ENCODE results near the gene NDUFB10. TPM values are rescaled to one million over a fixed set of nuclear protein-coding genes. Genes with fewer than 3 reads are reported as not detected.

Gene NDUFB10
- 94.7 TPM for polyA plus RNA-seq (2013)

GRCh38 chr16:1959269-1960039 is at the start of gene NDUFB10:
TSS of gene NDUFB10 (plus strand) at chr16:1959538. CDS start at chr16:1959625, 87 bp downstream.
- CTCF ChIA-PET: interaction anchor here (0.6 to 1.0 kb wide), 3 partner anchors 10 to 32 kb away, joined by 3 read pairs; no protein-coding TSS in a partner anchor
- under 1% methylated on average over 70 of the region's 79 CpGs for WGBS (ENCODE audit: insufficient coverage)
- DNase-seq: peak; percentile 84 to 89 (median 87)

GRCh38 chr16:1909561-1910231 is 49.6 kb upstream of the NDUFB10 start:
- peaks cover 0 to 5% (median 2%) of the 10 kb centered on the region in 4 experiments for H3K4me1 ChIP-seq (ENCODE audit: control extremely low read depth in 1 of 4, control insufficient read depth in 4 of 4, insufficient read depth in 4 of 4, low read length in 3 of 4)
- no peaks in the 10 kb centered on the region for H3K36me3 ChIP-seq (ENCODE audit: control insufficient read depth in 4 of 4, insufficient read depth in 4 of 4, low read length in 3 of 4)
- DNase-seq: no peak
- H3K9me3 ChIP-seq (ENCODE audit: control extremely low read depth in 1 of 5, control insufficient read depth in 4 of 5, insufficient read depth in 2 of 5, low read depth in 1 of 5, low read length in 4 of 5): no peaks in the 10 kb centered on the region
- POLR2A ChIA-PET: no interaction called here
- H3K27ac ChIP-seq (ENCODE audit: insufficient read depth in 1 of 2, low read depth in 1 of 2, low read length in 2 of 2, poor library complexity in 1 of 2, severe bottlenecking in 2 of 2): no peak overlapping the region
- 97% methylated on average over 12 of the region's 18 CpGs for WGBS (ENCODE audit: insufficient coverage)
- CTCF ChIA-PET: interaction anchor here (1.8 kb wide), 1 partner anchor 14 kb away, joined by 4 read pairs; no protein-coding TSS in a partner anchor
- H3K27me3 ChIP-seq (replicated peaks in 2 of 5; ENCODE audit: control insufficient read depth in 4 of 5, insufficient read depth in 5 of 5, low read length in 4 of 5): peaks cover 0 to 67% (median 28%) of the 10 kb centered on the region in 5 experiments
- no peak overlapping the region for H3K4me3 ChIP-seq (ENCODE audit: control insufficient read depth in 1 of 7, extremely low read depth in 1 of 7, insufficient read depth in 4 of 7, low read depth in 2 of 7, low read length in 6 of 7)

More at GRCh38 chr16:1959269-1960039, at the start of gene NDUFB10:
- POLR2A ChIA-PET: interaction anchor here (0.6 to 1.1 kb wide), 2 partner anchors 12 to 213 kb away, joined by 3 to 4 read pairs; partner anchors contain the start of gene TBL3
- H3K4me1 ChIP-seq (ENCODE audit: control extremely low read depth in 1 of 4, control insufficient read depth in 4 of 4, insufficient read depth in 4 of 4, low read length in 3 of 4): peaks cover 0 to 48% (median 38%) of the 10 kb centered on the region in 4 experiments
- no peaks in the 10 kb centered on the region for H3K9me3 ChIP-seq (ENCODE audit: control extremely low read depth in 1 of 5, control insufficient read depth in 4 of 5, insufficient read depth in 2 of 5, low read depth in 1 of 5, low read length in 4 of 5)
- peak within 1 kb of the TSS; percentile 54 to 84 for H3K27ac ChIP-seq (ENCODE audit: insufficient read depth in 1 of 2, low read depth in 1 of 2, low read length in 2 of 2, poor library complexity in 1 of 2, severe bottlenecking in 2 of 2)
- H3K36me3 ChIP-seq (ENCODE audit: control insufficient read depth in 4 of 4, insufficient read depth in 4 of 4, low read length in 3 of 4): peaks cover 0 to 33% (median 23%) of the 10 kb centered on the region in 4 experiments
- peaks cover 0 to 7% (median 0%) of the 10 kb centered on the region in 5 experiments for H3K27me3 ChIP-seq (replicated peaks in 2 of 5; ENCODE audit: control insufficient read depth in 4 of 5, insufficient read depth in 5 of 5, low read length in 4 of 5)
- peak within 1 kb of the TSS; percentile 51 to 90 (median 81) for H3K4me3 ChIP-seq (ENCODE audit: control insufficient read depth in 1 of 7, extremely low read depth in 1 of 7, insufficient read depth in 4 of 7, low read depth in 2 of 7, low read length in 6 of 7)

GRCh38 chr16:1911467-1912214 is 47.7 kb upstream of the NDUFB10 start:
- no peak overlapping the region for H3K27ac ChIP-seq (ENCODE audit: insufficient read depth in 1 of 2, low read depth in 1 of 2, low read length in 2 of 2, poor library complexity in 1 of 2, severe bottlenecking in 2 of 2)
- H3K36me3 ChIP-seq (ENCODE audit: control insufficient read depth in 4 of 4, insufficient read depth in 4 of 4, low read length in 3 of 4): no peaks in the 10 kb centered on the region
- WGBS (ENCODE audit: insufficient coverage): 92% methylated on average over 59 of the region's 59 CpGs
- no peak overlapping the region for H3K4me3 ChIP-seq (ENCODE audit: control insufficient read depth in 1 of 7, extremely low read depth in 1 of 7, insufficient read depth in 4 of 7, low read depth in 2 of 7, low read length in 6 of 7)
- H3K9me3 ChIP-seq (ENCODE audit: control extremely low read depth in 1 of 5, control insufficient read depth in 4 of 5, insufficient read depth in 2 of 5, low read depth in 1 of 5, low read length in 4 of 5): no peaks in the 10 kb centered on the region
- ChIA-PET POLR2A (no interaction called here), CTCF (interaction anchor here (0.6 kb wide), 1 partner anchor 11 kb away, joined by 3 read pairs; no protein-coding TSS in a partner anchor)
- DNase-seq: no peak
- peaks cover 0 to 68% (median 32%) of the 10 kb centered on the region in 5 experiments for H3K27me3 ChIP-seq (replicated peaks in 2 of 5; ENCODE audit: control insufficient read depth in 4 of 5, insufficient read depth in 5 of 5, low read length in 4 of 5)
- H3K4me1 ChIP-seq (ENCODE audit: control extremely low read depth in 1 of 4, control insufficient read depth in 4 of 4, insufficient read depth in 4 of 4, low read length in 3 of 4): peaks cover 0 to 5% (median 2%) of the 10 kb centered on the region in 4 experiments

- ChIA-PET POLR2A (no interaction called here), CTCF (interaction anchor here (0.6 kb wide), 1 partner anchor 11 kb away, joined by 3 read pairs; no protein-coding TSS in a partner anchor)
- WGBS (ENCODE audit: insufficient coverage): 94% methylated on average over 16 of the region's 17 CpGs
- Histone ChIP-seq H3K36me3 (ENCODE audit: control insufficient read depth in 4 of 4, insufficient read depth in 4 of 4, low read length in 3 of 4) (no peaks in the 10 kb centered on the region), H3K9me3 (ENCODE audit: control extremely low read depth in 1 of 5, control insufficient read depth in 4 of 5, insufficient read depth in 2 of 5, low read depth in 1 of 5, low read length in 4 of 5) (no peaks in the 10 kb centered on the region), H3K27ac (ENCODE audit: insufficient read depth in 1 of 2, low read depth in 1 of 2, low read length in 2 of 2, poor library complexity in 1 of 2, severe bottlenecking in 2 of 2) (no peak overlapping the region), H3K27me3 (replicated peaks in 2 of 5; ENCODE audit: control insufficient read depth in 4 of 5, insufficient read depth in 5 of 5, low read length in 4 of 5) (peaks cover 0 to 68% (median 32%) of the 10 kb centered on the region in 5 experiments), H3K4me1 (ENCODE audit: control extremely low read depth in 1 of 4, control insufficient read depth in 4 of 4, insufficient read depth in 4 of 4, low read length in 3 of 4) (peaks cover 0 to 5% (median 2%) of the 10 kb centered on the region in 4 experiments), H3K4me3 (ENCODE audit: control insufficient read depth in 1 of 7, extremely low read depth in 1 of 7, insufficient read depth in 4 of 7, low read depth in 2 of 7, low read length in 6 of 7) (no peak overlapping the region)
- DNase-seq: no peak
Measured at GRCh38 chr16:1912215-1912543, 47.2 kb upstream of the NDUFB10 start.

GRCh38 chr16:1913327-1914083 is 45.8 kb upstream of the NDUFB10 start:
- ChIA-PET POLR2A (no interaction called here), CTCF (interaction anchor here (1.5 kb wide), 1 partner anchor 10 kb away, joined by 5 read pairs; no protein-coding TSS in a partner anchor)
- no peak for DNase-seq
- Histone ChIP-seq H3K4me1 (ENCODE audit: control extremely low read depth in 1 of 4, control insufficient read depth in 4 of 4, insufficient read depth in 4 of 4, low read length in 3 of 4) (peaks cover 0 to 1% (median under 1%) of the 10 kb centered on the region in 4 experiments), H3K4me3 (ENCODE audit: control insufficient read depth in 1 of 7, extremely low read depth in 1 of 7, insufficient read depth in 4 of 7, low read depth in 2 of 7, low read length in 6 of 7) (no peak overlapping the region), H3K27me3 (replicated peaks in 2 of 5; ENCODE audit: control insufficient read depth in 4 of 5, insufficient read depth in 5 of 5, low read length in 4 of 5) (peaks cover 0 to 67% (median 31%) of the 10 kb centered on the region in 5 experiments), H3K27ac (ENCODE audit: insufficient read depth in 1 of 2, low read depth in 1 of 2, low read length in 2 of 2, poor library complexity in 1 of 2, severe bottlenecking in 2 of 2) (no peak overlapping the region), H3K9me3 (ENCODE audit: control extremely low read depth in 1 of 5, control insufficient read depth in 4 of 5, insufficient read depth in 2 of 5, low read depth in 1 of 5, low read length in 4 of 5) (no peaks in the 10 kb centered on the region), H3K36me3 (ENCODE audit: control insufficient read depth in 4 of 4, insufficient read depth in 4 of 4, low read length in 3 of 4) (no peaks in the 10 kb centered on the region)
- 76% methylated on average over 9 of the region's 21 CpGs for WGBS (ENCODE audit: insufficient coverage)

GRCh38 chr16:1914084-1914608 is 45.2 kb upstream of the NDUFB10 start:
- WGBS (ENCODE audit: insufficient coverage): 54% methylated on average over 14 of the region's 15 CpGs
- DNase-seq: no peak
- H3K9me3 ChIP-seq (ENCODE audit: control extremely low read depth in 1 of 5, control insufficient read depth in 4 of 5, insufficient read depth in 2 of 5, low read depth in 1 of 5, low read length in 4 of 5): no peaks in the 10 kb centered on the region
- H3K4me3 ChIP-seq (ENCODE audit: control insufficient read depth in 1 of 7, extremely low read depth in 1 of 7, insufficient read depth in 4 of 7, low read depth in 2 of 7, low read length in 6 of 7): no peak overlapping the region
- no peaks in the 10 kb centered on the region for H3K36me3 ChIP-seq (ENCODE audit: control insufficient read depth in 4 of 4, insufficient read depth in 4 of 4, low read length in 3 of 4)
- ChIA-PET CTCF (interaction anchor here (1.5 kb wide), 1 partner anchor 10 kb away, joined by 5 read pairs; no protein-coding TSS in a partner anchor), POLR2A (no interaction called here)
- H3K27me3 ChIP-seq (replicated peaks in 2 of 5; ENCODE audit: control insufficient read depth in 4 of 5, insufficient read depth in 5 of 5, low read length in 4 of 5): peaks cover 0 to 67% (median 32%) of the 10 kb centered on the region in 5 experiments
- peaks cover 0 to 3% (median 2%) of the 10 kb centered on the region in 4 experiments for H3K4me1 ChIP-seq (ENCODE audit: control extremely low read depth in 1 of 4, control insufficient read depth in 4 of 4, insufficient read depth in 4 of 4, low read length in 3 of 4)
- H3K27ac ChIP-seq (ENCODE audit: insufficient read depth in 1 of 2, low read depth in 1 of 2, low read length in 2 of 2, poor library complexity in 1 of 2, severe bottlenecking in 2 of 2): no peak overlapping the region
